ELR (cell line): ENCODE results near the gene SPNS2.

Source experiments
- DNase-seq: peaks from one replicate; pipeline ENCODE4 v3.0.0-alpha.2; 2015; ENCODE audit warnings: low read depth

SPNS2 gene

DNA sequence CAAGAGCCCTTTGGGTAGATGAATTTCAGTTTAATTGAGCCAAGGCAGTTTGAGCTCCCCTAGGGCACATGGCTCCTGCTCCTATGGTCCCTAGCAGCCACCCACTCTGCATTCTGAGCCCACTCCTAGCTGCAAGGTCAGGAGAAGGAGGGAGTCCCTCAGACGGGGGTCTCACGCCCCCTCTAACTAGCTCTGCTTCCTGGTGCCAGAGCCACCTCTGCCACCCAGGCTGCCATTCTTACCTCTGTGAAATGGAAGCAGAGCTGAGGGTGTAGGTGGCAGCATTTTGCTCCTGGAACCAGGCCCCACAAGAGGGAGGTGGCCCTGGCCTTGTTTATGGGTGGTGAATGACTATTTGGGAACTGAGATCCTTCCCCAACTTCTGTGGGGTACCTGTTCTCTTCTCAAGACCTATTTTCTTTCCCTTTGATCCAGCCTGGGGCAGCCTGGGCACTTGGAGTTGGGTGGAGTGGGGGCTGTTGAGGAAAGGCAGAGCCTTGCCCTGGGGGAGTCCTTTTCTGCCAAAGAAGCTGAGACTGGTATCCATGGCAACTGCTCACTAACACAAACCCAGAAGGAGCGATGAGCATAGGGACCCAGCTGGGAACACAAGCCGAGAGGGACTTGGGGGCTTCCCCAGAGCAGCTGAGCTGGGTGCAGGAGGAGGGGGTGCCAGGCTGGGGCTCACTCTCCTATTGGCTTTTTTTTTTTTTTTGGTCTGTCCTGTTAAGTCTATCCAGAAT, 4.8 kb downstream of the SPNS2 start:
- DNase-seq = no peak

DNA sequence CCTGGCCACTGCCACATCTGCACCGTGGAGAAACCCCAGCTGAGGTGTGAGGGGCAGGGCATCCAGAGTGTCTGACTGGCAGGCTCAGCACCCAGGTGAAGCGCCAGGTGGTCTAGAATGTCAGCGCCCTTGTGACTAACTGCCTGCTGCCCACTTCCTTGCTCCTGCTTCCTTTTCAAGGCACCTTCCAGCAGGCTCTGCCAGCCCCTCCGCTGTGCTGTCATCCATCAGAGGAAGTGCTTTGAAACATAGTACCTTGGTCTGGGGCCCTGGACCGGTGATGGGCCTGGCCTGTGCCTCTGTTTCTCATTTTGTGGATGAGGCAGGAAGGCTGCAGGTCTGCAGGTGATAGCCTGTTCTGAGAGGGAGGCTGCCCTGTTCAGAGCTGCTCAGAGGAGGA, 5.5 kb downstream of the SPNS2 start:
- no peak for DNase-seq

DNA sequence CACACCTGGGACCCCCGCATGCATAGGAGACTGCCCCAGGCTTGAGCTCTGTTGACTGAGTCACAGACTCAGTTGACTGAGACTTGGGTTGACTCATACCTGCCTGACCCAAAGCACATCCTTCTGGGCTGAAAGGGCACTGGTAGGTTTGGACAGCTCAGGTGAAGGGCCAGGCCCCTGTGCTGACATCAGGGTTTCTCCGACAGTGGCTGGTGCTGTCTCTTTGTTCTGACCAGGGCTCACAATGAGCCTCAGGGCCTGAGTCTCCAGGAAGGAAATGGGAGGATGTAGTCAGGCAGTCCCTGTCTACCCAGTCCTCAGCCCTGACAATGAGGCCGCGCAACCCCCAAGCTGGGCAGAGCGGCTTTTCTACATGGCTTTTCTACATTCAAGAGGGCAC, 6.5 kb downstream of the SPNS2 start:
- DNase-seq = no peak

DNA sequence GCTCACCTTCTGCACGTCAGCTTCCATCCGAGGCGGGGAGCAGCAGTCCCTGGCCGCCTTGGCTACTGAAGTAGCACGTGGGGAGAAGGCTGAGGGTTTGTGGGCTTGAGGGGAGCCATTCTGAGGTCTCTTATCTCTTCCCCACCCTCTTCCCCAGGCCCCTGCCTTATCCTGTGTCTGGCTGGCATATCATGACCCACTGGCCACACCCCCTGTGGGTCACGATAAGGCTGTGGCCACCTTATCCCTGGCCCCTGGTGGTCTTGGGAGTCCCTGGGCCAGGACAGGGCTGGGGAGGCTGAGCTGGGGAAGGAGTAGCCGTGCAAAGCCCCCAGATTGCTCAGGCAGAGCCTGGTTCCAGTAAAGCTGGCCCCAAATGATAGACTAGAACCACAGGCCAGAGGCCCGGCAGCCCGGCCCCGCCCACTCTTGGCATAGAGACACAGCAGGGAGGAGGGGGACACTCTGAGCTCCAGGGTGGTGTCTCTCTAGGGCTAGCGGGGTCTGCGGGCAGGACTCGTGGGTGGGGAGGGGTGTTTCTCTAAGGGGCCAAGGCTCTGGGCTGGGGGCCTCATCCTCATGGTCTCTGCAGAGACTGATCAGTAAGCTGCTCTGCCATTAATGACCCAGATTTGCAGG, 7.6 kb downstream of the SPNS2 start:
- no peak for DNase-seq

DNA sequence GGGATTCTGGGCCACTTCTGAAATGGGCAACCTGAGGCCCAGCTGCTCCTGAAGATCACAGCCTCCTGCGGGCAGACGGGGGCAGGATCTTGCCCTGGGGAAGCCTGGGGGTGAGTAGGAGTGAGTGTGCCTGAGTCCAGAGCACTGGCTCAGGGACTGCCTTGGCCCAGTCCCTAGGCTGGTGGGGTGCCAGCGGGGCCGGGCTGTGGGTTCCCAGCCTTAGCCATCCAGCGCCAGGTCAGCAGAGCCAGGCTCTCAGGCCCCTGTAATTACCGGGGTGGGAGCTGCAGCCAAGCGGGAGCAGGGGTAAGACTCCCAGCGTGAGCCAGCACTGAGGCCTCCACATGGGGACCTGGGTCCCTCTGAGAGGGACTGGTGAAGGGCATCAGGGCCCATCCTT, 8.2 kb downstream of the SPNS2 start:
- no peak for DNase-seq

DNA sequence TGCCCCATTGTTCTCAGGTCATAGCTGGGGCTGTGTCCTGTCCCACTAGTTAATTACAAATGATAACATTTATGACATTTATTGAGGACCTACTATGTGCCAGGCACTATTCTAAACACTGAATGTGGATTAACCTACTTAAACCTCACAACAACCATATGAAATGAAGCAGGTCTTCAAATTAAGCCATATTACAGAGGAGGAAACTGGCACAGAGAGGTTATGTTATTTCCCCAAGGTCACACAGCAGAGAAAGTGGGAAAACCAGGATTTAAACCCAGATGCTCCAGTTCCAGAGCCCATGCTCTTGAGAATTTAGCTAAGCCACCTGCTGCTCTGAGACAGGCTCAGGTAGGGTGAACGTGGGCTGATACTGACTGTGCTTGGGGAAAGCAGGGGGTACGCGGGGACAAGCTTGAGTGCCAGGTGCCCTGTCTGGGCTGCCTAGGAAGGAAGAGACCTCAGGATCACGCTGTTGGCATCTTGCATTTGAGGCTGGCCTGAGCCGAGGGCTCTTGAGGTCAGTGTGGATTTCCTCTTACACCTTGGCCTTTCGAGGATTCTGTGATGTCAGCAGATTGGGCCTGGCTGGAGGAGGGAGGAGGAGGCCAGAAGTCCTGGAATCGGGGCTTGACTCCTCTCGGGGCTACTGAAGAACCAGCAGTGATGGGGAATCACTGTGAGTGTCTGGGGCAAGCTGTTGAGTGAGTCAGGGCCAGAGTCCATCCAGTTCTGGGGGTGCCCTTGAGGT, 8.9 kb downstream of the SPNS2 start:
- no peak for DNase-seq

DNA sequence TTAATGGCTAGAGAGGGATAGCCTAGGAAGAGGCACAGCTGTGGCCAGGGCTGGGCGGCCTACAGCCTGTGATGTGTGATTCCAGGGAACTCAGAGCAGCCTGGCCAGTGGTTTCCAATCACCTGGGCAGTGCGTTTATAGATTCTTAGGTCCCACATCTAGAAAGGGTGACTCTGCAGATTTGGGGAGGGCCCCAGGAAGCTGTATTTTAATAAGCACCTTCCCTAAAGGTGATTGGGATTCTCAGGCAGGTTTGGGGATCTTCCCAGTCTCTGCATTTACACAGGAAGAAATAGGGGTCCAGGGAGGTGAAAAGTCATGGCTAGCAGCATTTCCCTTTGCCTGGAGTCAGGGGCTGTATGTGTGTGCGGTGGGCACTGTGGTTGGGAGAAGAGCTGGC, 9.5 kb downstream of the SPNS2 start:
- DNase-seq = no peak

DNA sequence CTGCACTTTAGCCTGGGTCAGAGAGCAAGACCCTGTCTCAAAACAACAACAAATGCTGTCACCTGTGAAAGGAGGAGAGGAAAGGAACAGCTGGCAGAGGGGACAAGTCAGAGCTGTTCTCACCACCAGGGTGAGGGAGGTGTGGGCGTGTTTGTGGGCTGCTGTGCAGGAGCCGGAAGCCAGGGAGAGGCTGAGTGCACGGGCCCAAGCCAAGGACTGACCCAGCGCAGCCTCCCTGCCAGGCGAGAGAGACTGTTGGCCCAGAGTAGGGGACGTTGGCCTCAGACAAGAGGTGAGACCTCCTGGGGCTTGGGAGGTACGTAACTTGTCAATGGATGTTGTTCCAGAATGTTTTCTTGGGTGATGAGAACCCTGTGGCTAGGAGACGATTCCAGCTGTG, 10.7 kb downstream of the SPNS2 start:
- no peak for DNase-seq

DNA sequence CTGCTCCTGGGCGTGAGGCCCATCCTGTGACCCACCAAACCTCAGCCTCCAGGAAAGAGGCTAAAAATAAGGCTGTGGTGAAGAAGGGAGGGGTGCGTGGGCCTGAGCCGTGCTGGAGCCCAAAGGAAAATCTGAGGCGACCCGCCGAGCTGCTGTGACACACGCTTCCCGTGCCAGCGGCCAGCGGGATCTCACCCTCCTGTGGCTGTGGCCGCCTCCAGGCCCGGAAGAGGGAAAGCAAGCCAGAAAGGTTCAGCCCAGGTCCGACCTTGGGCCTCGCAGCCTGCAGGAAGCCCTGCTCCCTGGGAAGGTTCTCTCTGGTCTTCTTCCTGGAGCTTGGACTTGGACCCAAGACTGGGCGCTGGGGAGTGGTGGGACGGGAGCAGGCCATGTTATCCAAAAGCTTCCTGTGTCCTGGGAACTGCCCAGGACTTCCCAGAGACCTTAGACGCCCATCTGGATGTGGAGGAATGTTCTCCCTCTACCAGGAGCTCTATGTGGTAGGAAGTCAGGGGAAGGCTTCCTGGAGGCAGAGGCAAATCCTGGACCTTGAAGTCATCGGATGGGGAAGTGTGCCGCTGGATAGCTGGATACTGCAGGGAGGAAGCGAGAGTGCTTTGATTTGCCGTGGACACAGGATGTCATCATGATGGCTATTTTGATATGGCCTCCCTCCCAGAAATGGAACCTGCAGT, 11.4 kb downstream of the SPNS2 start:
- no peak for DNase-seq

DNA sequence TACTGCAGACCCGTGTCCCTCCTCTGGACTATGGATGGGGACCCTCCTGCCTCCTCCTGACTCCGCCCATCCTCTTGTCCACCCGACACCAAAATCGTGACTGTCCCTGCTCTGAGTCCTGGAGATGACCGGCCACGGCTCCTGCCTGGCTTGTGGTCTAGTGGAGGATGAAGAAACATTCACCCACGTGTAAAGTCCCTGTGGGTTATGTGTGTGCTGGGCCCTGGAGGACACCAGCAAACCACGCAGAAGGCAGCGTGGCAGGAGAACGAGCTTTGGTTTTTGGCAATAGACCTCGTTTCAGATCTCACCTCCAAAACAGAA, 11.9 kb downstream of the SPNS2 start:
- no peak for DNase-seq

DNA sequence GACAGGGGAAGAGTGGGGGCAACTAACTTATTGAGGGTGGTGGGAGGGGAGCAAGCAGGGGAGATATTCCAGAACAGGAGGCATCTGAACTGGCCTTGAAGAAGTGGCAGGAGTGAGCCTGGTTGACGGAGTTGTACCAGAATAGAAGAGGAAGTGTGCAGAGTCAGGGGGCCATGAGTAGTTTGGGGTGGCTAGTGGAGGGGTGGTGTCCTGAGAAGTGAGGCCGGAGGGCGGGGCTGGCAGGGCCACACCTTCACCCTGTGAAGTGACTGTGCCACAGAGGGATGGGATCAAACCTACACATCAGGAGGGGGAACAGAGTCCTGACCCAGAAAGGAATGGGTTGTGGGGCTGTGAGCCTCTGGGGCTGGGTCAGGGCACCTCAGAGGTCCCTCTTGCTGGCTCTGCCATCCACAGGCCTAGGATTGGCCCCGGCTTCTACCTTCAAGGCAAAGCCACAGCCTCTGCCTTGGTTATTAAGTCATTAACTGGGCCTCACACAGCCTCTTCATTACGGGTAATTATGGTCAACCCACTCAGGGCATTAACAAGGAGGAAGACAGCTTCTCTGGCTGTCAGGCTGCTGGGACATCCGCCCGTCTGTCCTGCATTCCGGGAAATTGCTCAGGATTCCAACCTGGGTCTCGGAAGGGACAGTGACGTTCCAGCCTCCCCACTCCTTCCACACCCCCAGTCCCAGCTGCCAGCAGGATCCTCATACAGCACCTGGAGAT, 12.7 kb downstream of the SPNS2 start:
- DNase-seq = no peak

DNA sequence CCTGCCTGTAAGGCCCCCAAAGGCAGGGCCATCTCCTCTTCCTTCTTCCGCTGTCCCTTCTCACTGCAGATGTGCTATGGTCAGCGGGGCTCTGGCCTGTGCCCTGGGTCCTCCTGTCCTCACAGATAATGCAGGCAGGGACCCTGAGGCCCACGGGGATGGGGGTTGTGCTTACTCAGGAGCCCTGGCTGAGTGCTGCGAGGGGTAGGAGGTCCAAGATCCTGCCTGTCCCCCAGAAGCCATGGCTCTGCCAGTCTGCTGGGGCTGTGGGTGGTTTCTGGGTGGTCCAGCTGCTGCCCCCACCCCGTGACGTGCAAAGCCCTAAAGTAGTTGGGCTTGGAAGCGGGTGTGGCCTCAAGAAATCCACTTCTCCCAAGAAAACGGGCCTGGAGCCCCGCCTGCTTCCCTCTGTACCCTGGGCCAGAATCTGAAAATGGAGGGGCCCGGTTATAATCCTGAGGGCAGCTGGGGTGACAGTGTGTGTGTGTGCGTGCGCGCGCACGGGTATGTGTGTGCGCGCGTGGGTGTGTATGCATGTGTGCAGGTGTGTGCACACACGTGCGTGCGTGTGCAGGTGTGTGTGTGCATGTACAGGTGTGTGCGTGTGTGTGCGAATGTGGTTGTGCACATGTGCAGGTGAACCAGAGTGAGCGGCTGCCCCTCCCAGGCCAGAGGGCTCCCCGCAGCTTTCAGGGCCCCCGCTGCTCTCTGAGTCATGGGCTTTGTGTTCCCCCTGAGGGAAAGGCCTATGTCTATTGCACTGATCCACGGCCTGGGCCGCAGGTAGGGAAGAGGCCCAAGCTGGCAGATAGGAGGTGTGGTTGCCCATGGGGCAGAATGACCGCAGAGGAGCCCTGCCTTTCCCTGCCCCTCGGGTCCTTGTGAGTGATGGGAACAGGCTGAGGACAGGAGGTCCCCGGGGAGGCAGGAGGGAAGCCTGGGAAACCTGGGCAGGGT, 13.8 kb downstream of the SPNS2 start:
- DNase-seq = no peak

DNA sequence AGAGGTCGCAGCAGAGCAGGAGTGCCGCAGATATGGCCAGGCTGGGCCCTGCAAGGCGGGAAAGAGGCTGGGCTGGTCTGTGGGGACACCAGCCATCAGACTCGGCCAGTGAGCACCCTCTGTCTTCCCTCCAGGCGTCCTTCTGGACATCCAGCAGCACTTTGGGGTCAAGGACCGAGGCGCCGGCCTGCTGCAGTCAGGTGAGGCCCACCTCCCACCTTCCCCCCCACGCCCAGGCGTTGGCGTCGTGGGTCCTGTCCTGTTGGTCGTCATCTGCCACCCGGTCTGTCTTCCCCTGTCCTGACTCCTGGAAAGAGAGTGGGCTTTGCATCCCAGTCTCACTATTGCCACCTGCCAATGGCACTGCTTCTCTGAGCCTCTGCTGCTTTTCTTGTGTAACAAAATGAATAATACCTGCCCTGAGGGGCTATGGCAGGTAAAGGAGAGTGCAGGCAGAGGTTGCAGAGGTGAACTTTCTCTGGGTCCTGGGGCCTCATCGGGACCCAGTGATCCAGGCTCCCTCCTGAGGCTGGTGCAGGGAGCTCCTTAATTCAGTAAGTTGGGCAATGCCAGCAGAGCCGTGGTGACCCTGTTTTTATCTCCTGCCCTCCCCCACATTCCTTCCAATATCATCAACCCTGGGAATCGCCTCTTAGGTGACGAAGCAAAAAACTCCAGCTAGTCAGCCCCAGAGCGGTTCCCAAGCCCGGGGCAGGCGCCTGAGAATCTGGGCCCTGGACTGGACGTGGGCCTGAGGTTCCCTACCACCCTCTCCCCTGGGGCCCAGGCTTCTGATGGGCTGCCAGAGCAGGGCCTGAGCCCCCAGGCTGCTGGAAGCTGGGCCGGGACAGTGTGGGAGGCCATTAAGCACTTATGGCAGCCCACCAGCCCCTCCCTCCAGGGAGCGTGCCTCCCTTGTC, 14.7 kb downstream of the SPNS2 start:
- DNase-seq = no peak

DNA sequence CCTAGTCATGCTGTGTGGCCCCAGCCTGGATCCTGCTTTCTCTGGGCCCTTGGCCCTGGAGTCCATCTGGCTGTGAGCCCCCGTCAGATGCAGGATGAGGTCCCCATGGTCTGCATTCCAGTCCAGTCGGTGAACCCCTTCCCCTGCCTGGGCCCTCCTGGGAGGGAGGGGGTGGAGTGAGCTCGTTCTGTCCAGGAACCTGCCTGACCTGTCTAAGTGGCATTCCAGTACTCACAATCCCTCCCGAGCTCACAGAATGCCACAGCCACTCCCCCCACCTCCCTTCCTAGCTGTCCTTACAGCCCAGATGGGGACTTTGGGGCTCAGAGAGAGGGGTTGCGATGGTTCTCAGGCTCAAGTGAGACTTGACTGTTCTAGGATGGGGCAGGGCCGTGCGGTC, 15.5 kb downstream of the SPNS2 start:
- DNase-seq = no peak

DNA sequence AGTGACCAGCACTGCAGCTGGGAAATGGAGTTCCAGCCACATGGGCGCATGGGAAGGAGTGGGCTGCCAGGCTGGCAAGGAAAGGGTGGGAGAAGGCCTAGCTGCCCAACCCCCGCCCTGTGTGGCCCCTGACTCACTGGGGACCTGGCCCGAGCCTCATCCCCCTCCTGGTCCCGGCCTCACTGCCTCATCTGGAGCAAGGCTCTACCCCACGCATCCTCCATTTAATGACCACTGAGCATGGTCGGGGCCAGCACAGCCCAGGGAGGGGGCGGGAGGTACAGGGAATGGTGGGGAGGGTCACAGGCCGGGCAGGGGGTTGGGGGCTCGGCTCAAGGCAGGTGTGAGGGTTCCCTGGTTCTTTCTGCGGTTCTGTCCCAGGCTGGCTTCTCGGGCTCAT, 16.1 kb downstream of the SPNS2 start:
- DNase-seq = no peak

DNA sequence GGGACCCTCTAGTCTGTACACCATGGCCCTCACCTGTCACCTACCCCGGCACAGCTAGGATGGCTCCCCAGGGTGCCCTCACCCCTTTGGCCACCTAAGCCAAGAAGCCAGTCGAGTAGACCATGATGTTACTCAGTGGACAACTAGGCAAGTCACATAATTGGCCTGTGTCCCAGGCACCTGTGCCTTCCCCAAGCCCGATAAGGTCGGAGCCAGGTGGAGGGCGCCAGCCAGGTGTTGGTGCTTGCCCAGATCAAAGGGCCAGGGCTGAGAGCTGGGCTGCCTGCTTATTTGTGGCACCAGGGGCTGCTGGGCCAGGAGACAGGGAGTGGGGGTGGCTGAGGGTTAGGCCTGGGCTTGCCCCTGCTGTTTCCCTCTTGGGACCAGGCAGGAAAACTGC, 16.8 kb downstream of the SPNS2 start:
- no peak for DNase-seq

DNA sequence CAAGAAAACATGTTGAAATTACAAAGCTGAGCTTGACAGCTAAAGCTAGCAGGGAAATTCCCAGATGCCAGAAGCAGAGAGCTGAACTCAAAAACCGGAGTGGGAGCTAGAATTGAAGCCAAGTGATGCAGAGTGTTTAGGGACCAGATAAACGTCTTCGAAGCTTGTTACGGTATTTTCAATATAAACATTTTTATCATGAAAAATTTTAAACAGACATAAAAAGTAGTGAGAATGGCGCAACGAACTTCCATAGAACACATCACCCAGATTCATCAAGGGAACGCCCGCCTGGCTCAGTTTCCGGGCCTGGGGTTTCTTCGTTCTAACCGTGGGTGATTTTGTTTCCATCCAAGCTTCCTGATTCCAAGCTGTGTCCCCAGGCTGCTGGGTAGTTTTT, 18.1 kb downstream of the SPNS2 start:
- no peak for DNase-seq

DNA sequence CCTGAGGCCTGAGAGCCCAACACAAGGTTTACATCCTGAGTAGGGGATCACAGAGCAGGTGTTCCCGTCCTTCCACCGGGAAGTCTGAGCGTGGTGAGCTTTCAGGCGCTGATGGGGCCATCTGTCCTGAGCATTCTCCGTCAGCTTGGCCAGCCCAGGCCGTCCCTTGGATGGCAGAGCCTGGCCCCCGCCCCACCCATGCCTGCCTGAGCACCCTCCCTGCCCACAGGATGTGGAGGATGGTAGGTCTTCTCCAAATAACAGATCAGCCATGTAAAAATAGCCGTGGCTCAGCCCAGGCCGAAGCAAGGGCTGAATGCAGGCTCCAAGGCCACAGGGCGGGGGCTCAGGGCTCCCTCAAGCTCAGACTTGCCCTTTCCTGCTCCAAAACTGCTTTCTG, 20.2 kb downstream of the SPNS2 start:
- DNase-seq = no peak

DNA sequence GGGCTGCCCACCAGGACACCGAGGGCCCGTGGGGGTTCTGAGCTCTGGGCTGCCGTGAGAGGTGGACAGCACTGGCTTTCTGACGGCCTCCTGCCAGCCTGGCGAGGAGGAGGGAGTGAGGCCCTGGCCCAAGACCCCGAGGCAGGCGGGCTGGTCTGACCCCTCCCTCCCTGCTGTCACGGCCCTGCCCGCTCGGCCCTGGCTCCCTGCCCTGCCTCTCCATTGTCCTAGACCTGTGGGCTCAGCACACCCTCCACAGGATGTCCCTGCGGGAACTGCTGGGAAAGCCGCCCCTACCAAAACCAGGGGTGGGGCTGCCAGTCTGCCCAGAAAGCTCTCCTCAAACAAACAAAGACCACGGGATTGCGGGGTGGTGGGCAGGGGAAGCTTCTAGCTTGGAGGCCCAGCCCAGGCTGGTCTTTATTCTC, 20.7 kb downstream of the SPNS2 start:
- no peak for DNase-seq
